CD4-positive, alpha-beta T cell treated with Interleukin-1 beta for 1 hour (primary cell): ENCODE measurements around the gene BCOR.
A peak's percentile ranks its signal among the peaks of the same experiment; 100 is the strongest.

ENCODE experiments used
- DNase-seq, 2 donors: peaks; one replicate each; pipeline ENCODE4 v3.0.0-alpha.2; 2020 to 2022

The BCOR gene

GRCh38 chrX:40111868-40112267 lies 14.1 kb upstream of the BCOR start:
- no peak for DNase-seq

- no peak for DNase-seq
These were observed 11.7 kb upstream of the BCOR start for GRCh38 chrX:40109288-40110008.

GRCh38 chrX:40108959-40109287 lies 11.2 kb upstream of the BCOR start:
- peak; percentile 53 for DNase-seq

GRCh38 chrX:40108162-40108958 lies 10.6 kb upstream of the BCOR start:
- no peak for DNase-seq

- peak in 1 of 2 donors; percentile 65 for DNase-seq
These were observed 9.8 kb upstream of the BCOR start for GRCh38 chrX:40107291-40108161.

GRCh38 chrX:40106676-40107290 lies 9.0 kb upstream of the BCOR start:
- no peak for DNase-seq

- peak; percentile 69 to 72 for DNase-seq
These were observed 8.3 kb upstream of the BCOR start for GRCh38 chrX:40105835-40106675.

GRCh38 chrX:40104985-40105834 lies 7.5 kb upstream of the BCOR start:
- peak in 1 of 2 donors; percentile 35 for DNase-seq

- DNase-seq = peak in 1 of 2 donors; percentile 48
These were observed 6.8 kb upstream of the BCOR start for GRCh38 chrX:40104630-40104984.

- DNase-seq = no peak
These were observed 6.0 kb upstream of the BCOR start for GRCh38 chrX:40103565-40104323.

GRCh38 chrX:40102393-40103381 lies 4.9 kb upstream of the BCOR start:
- DNase-seq = no peak

GRCh38 chrX:40101430-40101802 lies 3.7 kb upstream of the BCOR start:
- no peak for DNase-seq

GRCh38 chrX:40100537-40101429 lies 3.0 kb upstream of the BCOR start:
- no peak for DNase-seq

- DNase-seq = no peak
These were observed 2.4 kb upstream of the BCOR start for GRCh38 chrX:40100141-40100536.

- DNase-seq = peak; percentile 64 to 69
These were observed 1.5 kb upstream of the BCOR start for GRCh38 chrX:40099055-40099958.

GRCh38 chrX:40098264-40099054 lies 701 bp upstream of the BCOR start:
- peak; percentile 70 to 75 for DNase-seq
